ENCODE results near the gene DDN.

DDN gene

DNA sequence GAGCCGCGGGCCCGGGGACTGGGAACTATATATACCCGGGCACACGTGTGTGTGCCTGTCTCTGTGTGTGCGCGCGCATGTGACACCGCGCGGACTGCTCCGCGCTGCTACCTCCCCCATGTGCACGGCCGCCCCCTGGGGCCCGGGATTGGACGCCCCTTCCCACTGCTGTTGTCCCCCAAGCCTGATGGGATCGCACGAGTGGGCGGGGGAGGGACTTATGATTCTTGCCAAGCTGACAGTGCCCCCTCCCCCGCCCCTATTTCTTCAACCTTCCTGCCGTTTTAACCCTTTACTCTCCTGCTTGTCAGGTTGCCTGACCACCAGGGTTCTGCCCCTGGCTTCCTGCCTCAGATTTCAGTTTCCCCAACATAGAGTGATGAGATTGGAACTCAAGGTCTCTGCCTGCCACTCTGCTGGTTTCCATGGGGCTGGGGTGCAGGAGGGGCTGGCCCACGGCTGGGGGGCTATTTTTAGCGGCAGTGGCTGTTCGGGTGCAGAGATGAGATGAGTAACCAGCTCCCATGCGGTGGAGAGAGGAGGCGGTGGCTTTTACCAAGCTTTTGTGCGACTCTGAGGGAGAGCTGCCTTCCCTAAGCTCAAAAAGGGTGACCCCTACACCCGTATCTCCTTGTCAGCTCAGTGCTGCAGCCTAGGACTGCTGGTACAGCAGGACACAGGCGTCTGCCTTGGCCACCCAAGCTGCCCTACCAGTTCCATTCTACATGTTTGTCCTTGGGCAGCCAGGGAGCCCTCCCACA is at the start of gene DDN:
Gene DDN, minus strand, starts transcription at position 5 of the 761 bp plus-strand sequence. CDS start 88 bp downstream, outside the sequence.
- DNase-seq: peak; percentile 65

DNA sequence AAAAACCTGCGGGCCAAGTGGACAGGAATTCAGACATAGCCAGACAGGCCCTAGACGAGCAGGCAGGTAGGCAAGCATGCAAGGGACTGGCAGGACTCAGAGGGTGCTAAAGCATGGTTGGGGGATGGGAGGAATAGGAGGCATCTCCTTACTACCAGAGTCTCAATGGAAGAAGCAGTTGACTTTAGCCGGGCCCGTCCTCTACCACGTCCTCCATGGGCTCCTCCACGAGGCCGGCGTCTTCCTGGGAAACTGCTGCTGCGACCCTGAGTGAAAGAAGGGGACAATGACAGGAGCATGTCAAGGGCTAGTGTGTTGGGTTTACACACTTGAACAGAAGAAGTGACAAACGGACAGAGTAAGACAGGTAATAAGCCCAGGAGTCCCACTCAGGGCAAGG is 49.8 kb upstream of the DDN start:
- no peak for DNase-seq

DNA sequence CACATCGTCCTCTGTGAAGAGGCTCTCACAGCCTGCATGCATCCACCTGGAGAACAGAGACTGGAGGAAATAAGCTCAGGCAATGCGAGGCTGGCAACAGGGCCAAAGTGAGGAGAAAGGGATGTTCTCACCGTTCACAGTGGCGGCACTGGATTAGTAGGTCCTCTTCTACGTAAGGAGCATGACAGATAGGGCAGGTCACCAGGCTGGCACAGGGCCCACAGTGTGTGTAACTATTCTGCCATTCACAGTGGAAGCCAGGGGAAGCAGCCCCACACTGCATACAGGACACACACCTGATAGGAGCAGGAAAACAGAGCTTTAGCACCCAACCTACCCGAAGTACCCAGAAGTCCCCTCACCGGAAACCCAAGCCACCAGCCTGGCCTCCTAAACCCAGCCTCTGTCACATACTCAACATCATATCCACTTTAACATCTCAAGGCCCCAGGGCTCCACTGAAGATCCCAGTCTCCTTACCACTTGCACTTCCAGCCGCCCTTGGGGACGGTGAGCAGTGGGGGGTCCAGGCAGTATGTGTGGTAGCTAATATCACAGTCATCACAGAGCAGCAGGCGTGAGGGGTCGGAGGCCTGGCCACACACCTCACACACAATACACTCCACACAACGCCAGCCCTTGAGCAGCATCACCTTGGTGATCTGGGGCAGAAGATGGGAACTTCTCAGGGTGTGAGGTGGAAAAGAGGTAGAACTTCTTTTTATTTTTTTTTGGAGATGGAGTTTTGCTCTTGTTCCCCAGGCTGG is 47.1 kb upstream of the DDN start:
- no peak for DNase-seq

DNA sequence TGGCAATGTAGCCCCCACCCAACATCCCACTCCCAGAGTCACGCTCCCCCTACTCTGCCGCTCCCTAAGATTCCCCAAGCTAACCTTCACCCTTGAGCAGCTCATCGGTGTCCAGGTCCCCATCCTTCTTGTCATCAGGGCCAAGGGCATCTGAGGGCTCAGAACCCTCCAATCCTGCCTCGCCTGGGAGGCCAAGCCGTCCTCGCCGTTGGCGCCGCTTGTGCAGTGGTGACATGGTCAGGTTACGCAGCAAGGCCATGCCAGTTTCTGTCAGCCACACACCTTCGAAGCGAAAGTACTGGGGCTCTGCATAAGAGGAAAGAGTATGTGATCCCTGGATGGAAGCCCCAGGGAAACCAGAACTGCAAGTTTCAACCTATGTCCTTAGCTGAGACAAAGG is 45.5 kb upstream of the DDN start:
- no peak for DNase-seq

DNA sequence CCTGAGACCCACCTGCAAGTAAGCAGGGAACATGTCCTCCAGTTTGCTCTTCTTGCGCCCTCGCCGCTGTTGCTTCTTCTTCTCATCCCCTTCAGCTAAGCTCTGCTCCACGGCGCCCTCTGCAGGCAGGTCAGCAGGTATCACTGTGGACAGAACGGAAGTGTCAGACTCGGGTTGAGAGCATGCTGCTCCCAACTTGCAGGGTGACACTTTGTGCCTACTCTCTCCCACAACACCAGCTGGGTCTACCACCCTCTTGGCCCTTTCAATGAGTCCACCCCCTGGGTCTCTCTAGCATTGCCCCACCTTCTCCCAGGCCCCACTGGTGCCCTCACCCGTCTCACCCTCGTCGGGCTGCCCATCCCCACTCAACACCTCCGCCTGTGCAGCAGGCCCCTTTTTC is 44.7 kb upstream of the DDN start:
- DNase-seq: no peak

DNA sequence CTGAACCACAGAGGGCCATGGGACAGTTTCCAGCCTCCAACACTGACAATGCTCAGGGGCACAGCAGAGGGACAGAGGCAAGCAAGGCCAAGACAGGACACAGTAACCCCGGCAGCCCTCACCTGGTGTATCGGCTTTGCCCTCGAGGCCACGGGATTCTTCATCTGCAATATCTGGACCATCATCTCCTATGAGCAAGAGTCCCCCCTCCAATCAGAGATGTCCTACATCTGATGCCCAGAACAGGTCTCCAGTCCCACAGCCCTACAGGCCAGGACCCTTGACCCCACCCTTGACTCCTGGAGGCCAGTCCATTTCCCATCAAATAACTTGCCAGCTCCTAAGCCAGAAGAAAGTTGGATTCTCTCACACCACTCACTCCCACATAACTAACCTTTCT is 44.1 kb upstream of the DDN start:
- no peak for DNase-seq

DNA sequence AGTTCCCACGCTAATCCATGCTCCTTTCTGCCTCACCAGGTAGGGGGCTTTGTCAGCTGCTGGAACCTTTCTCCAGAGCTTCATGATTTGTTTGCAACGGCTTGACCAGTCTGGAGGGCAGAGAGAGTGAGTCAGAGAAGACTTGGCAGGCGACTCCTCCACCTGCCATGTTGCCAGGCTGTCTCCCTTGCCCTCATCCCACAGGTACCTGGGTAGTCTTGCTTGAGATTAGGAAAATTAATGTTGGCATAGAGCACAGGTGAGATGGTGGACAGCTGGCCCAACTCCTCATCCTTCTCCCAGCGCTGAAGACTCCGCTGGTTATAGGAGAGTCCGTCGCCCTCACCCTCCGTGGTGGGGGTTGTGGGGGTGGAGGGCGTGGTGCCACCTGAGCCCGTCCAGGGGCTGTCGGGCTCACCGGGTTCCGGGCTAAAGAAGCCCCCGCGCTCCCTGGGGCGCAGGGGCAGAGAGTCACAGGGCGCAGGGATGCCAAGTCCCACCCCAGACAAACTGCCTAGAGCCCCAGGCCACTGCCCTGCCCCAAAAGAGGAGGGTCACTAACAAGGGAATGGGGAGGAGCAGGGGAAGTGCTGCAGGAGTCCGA is 42.8 kb upstream of the DDN start:
- no peak for DNase-seq

DNA sequence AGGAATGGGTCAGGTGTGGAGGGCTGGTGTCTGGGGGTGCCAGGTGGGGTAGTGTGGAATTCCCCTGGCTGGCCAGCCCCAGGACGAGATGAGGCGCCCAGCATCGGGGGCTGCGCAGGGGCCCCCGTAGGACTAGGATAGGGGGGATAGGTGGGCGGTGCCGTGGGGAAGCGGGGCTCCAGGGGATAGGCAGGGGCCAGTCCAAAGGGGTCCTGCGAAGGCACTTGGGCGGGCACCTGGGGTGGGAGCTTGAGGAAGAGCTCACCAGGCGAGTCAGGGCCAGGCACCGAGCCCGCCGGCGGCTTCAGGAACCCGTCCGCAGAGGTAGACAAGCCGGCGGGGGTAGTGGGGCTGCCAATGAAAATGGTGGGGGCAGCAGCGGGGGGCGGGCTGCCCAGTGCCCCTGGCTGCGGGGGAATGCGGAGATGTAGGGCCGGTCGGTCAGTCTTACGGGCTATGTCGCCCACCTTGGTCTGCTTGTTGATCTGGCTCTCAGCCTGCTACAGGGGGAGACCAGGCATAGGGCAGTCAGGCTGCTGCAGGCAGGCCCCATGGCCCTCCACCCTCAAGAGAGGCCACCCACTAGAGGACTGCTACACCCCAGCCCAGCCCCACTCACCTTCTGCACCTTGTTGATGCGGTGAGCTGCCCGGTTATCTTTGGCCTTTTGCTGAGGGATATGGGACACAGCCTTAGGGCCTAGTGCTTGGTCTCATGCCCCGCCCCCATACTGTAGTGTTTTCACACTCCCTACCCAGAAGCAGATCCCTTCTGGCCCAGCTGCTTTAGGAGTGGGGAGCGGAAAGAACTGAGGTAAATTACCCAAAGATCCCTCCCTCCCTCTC is 42.1 kb upstream of the DDN start:
- DNase-seq: no peak

DNA sequence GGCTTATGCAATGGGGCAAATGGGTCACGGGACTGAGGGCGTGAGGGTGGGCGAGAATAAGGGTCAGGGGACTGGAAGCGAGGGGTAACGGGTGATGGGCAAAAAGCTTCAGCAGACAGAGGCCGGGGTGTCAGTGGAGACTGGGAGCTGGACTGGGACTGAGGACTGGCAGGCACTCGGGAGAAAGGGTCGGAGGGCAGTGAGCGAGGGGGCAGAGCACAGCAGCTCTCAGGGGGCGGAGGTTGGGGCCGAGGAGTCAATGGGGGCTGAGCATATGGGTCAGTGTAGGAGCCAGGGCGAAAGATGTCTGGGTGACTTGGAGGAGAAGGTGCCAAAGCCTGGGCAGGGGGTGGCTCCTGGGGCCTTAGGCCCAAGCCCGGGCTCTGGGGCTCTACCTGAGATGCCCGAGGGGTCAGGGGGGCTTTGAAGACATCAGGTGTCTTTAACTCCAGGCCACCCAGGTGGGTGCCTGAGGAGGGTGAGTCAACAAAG is 41.2 kb upstream of the DDN start:
- DNase-seq: no peak

DNA sequence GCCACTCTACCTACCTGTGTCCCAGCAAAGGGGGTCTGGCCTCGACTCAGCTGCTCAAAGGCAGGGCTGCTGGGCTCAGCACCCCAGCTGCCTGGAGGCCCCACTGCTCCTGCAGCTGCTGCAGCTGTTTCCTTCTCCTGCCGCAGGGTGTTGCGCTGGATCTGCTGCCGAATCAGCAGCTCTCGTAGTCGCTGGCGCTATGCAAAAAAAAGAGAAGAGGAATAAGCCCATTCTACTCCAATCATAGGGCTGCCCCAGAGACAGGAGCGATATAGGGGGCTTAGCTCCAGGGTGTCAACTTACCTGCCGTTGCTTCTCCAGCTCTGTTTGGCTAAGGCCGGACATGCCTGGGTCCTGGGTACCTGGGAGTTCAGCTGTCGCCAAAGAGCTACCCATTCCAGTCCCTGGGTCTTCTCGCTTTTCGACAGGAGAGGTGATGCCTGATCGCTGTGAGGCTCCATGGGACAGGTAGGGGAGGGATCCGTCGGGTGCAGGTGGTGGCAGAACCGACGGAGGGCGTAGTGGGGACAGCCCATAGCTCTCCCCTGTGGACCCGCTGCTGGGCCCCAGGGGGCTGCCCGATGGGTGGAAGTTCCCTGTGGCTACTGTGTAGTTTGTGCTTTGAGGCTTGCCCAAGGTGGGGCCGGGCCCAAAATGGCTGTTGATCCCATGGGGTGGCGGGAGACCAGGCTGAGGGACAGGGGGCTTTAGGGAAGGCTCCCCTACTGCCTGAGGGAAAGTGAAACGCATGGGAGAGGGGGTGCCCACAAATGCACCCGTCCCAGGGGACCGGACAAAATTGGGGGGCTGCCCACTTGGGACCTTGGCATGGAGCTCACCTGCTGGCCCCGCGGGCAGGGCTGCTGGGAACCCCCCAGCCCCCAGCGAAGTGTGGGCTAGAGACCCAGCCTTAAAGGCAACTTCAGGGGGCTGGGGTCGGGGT is 40.5 kb upstream of the DDN start:
- DNase-seq: no peak

DNA sequence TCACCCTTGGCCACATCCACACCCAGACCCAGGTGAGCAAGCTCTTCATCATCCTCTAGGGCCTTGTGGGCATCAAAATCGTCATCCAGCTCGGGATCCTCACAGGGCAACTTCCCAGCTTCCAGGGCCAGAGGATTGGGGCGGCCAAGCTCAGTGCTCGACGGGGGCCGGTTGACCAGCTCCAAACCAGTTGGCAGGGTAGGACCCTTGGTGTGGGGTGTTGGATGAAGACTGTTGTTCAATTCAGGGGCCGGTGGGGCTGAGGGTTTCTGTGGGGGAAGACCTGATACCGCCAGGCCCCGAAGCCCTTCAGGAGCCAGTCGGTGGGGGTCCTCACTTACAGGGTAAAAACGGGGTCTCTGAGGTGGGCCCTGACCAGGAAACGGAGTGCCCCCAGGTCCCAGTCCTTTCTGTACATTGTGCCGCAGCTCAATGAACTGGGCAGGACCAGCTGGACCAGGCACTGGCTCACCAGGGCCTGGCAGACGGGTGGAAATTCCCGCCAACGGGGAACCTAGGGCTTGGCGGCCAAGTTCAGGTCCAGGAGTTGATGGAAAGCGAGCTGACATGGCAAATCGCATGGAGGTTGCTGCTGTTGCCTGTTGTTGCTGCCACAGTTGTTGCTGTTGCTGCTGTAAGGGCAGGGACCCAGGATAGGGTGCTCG is 39.2 kb upstream of the DDN start:
- no peak for DNase-seq

DNA sequence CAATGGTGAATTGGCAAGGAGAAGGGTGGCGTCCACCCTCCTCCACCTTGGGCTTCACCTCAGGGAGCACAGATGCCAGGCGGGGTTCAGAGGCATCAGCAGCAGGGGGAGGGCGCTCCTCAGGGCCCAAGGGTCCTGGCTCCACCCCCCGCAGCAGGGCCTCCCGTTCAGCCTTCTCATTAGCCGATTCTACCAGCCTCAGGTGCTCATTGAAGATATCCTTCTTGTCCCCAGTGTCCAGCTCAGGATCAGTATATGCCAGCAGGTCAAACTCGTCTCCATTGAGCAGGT is 38.7 kb upstream of the DDN start:
- no peak for DNase-seq

DNA sequence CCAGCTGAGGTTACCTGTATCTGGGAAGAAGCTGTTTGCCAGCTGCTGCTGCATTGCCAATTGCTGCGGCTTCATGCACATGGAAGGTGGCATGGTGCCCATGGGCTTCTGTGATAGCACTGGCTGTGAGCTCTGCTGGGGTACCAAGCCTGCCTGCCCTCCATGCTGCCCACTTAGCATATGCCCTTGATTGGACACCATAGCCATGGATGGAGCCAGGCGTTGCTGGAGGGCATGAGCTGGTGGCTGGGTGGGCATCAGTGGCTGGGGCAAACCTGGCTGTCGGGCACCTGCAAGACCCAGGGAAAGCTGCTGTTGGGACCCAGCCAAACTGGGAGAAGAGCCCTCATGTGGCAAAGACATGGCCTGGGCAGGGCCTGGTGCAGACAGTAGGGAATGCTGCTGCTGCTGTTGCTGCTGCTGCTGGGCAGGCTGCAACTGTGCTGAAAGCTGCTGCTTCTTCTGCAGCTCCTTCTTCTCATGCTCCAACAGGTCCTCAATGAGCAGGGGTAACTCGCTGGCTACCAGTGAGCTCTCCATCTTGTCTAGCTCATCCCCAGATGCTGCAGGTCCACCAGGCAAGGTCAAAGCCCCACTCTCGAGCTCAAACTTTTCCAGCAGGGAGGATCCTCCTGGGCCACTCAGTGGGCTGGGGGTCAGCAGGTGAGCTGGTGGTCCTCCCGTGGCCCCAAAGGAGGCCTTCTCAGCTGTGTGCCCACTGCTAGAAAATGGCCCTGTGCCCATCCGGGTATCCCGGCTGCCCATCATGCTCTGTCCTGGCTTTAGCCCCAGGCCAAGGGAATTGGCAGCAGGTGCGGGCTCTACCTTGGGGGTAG is 38.2 kb upstream of the DDN start:
- DNase-seq: no peak

DNA sequence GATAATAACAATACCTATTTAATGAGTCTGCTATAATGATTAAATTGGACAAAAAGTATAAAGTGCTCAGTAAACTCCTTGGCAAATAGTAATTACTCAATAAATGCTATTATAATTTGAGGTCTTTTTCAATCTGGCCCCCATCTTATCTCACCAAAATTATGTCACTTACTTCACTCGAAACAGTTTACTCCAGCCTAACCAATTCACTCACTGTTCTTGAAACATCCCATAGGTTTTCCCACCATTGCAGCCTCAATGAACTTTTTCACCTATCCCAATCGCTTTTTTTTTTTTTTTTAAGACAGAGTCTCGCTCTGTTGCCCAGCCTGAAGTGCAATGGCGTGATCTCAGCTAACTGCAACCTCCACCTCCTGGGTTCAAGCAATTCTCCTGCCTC is 36.9 kb upstream of the DDN start:
- DNase-seq: no peak

DNA sequence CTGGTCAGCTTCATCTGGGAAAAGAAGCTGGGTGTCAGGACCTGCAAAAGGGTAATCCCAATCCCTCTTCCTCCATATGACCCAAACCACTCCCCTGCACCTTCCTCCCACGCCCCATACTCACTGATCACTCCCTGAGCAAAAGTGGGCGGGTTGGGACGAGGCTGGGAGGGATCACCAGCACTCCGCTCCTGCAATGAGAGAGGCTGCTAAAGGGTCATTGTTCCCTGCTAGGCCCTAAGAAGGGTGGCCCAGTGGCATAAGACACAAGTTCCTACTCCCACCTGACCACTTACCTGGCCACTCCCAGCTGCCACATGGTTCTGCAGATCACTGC is 35.1 kb upstream of the DDN start:
- no peak for DNase-seq

DNA sequence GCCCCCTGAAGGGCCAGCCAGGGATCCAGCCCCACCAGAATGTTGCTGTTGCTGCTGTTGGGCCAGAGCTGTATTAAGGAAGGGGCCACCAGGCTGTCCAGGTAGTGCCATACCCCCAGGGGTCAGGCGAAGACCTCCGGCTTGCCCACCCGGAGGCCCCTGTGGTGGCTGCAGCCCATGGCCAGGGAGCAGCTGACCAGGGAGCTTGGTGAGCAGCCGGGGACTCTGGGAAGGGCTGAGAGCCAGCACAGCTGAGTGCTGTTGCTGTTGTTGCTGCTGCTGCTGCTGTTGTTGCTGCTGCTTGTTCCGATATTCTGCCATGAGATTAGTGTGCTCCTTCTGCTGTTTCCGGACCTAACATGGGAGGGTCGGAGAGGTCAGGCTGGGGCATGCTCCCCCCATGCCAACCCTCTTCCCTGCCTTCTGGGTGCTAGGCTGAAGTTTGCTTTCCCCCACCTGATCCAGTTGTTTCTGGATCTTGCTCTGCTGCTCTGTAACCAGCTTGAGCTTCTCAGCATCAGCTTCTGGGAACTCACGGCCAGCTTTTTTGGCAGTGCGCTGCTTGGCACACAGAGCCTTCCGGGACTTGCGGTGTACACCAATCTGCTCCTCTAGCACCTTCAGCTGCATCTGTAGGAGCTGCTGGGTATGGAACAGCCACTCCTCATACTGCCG is 34.6 kb upstream of the DDN start:
- DNase-seq: no peak

DNA sequence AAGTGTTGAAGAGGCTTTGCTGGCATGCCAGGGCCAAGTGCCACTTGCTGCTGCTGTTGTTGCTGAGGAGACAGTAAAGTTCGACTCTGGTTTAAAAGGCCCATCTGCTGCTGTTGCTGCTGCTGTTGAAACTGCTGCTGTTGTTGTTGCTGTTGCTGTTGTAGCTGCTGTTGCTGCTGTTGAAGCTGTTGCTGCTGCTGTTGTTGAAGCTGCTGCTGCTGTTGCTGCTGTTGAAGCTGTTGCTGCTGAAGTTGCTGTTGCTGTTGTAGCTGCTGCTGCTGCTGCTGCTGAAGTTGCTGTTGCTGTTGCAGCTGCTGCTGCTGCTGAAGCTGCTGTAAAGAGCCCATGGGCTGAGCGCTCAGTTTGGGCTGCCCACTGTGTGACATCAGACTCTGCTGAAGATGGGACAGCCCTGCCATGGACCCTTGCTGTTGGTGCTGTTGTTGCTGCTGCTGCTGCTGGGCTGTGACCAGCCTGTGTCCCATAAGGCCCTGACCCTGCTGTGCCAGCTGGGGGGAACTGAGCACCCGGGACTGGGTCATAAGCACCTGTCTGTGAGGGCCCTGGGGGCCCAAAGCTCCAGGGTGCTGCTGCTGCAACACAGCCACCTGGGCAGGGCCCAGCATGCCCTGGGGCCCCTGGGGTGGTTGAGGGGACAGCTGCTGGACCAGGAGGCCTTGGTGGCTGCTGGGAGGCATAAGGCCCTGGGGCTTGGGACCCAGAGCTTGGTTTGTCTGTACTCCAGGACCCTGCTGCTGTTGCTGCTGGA is 33.7 kb upstream of the DDN start:
- peak; percentile 17 for DNase-seq

DNA sequence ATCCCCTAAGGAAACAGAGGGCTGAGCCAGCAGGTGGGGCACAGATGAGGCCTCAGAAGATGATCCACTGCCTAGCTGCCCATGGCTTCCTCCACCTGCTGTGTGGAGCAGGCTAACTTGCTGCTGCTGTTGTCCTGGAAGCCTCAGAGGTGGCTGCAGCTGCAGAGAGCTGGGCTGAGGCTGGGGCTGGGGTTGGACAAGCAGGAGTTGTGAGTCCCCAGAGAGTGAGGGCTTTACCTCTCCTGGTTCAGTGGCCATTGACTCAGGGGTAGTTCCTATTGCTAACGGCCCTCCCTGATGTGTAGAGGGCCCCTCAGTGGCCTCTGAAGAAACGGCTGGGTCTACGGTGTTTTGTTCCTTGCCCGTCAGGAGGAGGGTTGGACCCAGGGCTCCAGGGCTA is 33.1 kb upstream of the DDN start:
- DNase-seq: no peak

DNA sequence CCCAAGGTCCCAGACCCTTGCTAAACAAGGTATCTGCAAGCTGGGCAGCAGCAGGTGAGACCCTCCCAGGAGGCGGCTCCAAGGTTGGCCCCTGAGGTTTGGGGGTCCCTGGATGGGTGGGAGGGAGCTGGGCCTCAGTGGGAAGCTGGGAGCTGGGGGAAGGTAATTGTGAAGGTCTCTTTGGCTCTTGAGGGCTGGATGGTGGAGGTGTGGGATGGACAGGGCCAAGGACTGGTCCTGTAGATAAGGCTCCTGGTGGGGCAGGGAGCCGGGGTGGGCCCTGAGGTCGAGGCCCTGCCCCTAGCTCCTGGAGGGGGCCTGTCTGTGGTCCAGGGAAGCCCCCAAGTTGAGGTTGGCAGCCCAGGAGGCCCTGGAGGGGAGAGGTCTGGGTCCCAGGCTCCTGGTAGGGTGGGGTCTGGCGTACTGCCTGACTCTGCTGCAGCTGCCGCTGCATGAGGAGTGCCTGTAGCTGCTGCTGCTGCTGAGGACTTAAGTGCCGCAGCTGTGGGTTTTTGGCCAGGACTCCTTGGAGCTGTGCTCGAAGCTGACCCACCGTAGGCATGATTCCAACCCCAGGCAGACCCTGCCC is 32.5 kb upstream of the DDN start:
- DNase-seq: peak; percentile 71
